Uterus (tissue), 2 donors: ENCODE data around the gene FBXL5.

Experiments
- POLR2A ChIP-seq, 2 donors: fragments of 450-650 bp; IDR thresholded peaks; one replicate each; pipeline ENCODE4 v1.6.1; 2016; ENCODE audit warnings: antibody characterized with exemption in 2 of 2, mild to moderate bottlenecking in 1 of 2, moderate library complexity in 1 of 2
- TF ChIP-seq, protein P1 (sequence below), 4 experiments: fragments of 200-600 bp in 2 of 4; fragments of 450-650 bp in 2 of 4; sonication (generic) in 2 of 4; IDR thresholded peaks; one replicate each; pipeline ENCODE4 v1.5.1; 2016 to 2019; ENCODE audit warnings: antibody characterized with exemption in 4 of 4, mild to moderate bottlenecking in 2 of 4, moderate library complexity in 1 of 4

DNA sequence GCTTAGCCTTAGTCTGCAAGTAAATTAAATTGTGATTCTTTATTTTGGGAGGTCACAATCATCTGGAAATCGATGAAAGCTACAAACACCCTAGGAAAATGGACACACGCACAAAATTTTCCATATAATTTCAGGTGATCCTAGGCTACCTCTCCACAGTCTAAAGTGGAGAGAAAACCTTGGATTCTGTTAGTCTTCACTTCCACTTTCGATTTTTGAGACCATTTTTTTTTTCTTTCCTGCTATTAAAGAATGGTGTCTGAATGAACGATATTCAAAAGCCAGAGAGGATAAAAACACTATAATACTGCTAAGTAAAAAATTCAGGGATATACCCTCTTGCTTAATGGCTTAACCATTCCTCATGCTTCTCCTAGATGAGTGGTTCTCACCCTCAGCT lies 1.7 kb downstream of the FBXL5 start:
- TF ChIP-seq, protein P1, sequence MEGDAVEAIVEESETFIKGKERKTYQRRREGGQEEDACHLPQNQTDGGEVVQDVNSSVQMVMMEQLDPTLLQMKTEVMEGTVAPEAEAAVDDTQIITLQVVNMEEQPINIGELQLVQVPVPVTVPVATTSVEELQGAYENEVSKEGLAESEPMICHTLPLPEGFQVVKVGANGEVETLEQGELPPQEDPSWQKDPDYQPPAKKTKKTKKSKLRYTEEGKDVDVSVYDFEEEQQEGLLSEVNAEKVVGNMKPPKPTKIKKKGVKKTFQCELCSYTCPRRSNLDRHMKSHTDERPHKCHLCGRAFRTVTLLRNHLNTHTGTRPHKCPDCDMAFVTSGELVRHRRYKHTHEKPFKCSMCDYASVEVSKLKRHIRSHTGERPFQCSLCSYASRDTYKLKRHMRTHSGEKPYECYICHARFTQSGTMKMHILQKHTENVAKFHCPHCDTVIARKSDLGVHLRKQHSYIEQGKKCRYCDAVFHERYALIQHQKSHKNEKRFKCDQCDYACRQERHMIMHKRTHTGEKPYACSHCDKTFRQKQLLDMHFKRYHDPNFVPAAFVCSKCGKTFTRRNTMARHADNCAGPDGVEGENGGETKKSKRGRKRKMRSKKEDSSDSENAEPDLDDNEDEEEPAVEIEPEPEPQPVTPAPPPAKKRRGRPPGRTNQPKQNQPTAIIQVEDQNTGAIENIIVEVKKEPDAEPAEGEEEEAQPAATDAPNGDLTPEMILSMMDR (IDR thresholded peaks at IDR 0.05): no peak
- no peak for TF ChIP-seq POLR2A (IDR thresholded peaks at IDR 0.05)
